Suppressor macrophage treated with lipopolysaccharide for 4 hours (primary cell): ENCODE data around the gene CLIC6.
A peak's percentile ranks its signal among the peaks of the same experiment; 100 is the strongest.
"Not testable (repeated sequence)": the region's sequence is repeated elsewhere in the genome, so short reads cannot be mapped to it uniquely, and the experiment has no call there.

Experiments
- DNase-seq: peaks from one replicate; pipeline ENCODE4 v3.0.0-alpha.2; 2020

Gene CLIC6

DNA sequence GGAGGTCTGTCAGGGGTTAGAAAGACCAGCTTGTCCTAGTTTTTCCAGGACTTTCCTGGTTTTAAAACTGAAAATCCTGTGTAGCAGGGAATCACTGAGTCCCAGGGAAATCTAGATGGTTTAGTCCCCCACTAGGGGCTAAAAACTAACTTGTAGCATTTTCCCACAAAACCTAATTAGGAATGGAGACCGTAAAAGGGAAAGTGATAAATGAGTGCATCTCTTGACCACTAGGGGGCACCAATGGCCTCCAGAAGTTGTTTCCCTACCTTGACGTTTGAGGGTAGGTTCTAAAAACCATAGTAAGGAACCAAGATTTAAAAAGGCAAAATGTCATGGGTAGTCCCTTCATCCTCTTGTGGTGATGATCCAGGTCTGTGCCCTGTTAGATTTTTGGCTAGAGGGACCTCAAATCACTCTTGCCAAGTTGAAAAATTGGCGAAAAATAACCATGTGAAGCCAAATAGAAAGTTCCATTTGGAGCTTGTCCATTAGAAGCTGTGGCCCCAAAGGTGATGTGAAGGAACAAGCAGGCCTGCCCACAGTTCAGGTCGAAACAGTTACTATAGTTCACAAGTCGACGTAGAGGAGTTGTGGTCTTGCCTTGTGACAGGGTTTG, 24.5 kb downstream of the CLIC6 start:
- peak; percentile 78 for DNase-seq

DNA sequence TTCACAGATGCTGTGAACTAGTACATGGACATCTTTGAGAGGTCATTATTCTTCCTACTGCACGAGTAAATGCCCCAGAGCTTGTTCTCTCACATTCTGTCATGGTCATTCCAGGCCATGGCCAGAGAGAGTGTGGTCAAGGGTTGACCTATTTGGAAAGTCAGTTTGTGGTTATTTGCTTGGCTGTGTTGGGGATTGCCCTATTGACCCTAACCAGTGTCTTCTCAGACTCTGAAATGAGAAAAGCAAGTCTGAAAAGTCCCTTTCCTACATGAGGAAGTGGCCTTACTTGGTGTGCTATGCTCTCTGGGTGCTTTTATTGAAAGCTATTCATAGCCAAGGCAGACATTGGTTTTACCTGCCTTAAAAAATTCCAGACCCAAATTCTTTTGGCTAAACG, 26.6 kb downstream of the CLIC6 start:
- DNase-seq: peak; percentile 77

DNA sequence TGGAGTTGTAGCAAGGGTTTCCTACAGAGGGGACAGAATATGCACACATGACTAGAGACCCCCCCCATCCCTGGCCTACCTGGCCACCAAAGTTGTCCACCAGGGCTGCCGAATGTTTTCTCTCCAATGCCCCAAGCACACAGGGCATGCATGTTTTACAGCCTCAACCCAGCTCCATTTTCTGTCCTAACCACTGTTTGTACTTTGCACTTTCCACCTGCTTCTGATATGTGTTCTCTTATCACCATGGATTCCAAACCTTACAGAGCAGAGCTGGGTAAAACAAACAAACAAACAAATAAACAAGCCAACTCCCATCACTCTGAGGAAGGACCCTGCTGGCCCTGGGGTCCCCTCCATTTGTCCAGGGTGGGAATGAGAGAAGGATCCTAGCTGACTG, 27.3 kb downstream of the CLIC6 start:
- DNase-seq: no peak

DNA sequence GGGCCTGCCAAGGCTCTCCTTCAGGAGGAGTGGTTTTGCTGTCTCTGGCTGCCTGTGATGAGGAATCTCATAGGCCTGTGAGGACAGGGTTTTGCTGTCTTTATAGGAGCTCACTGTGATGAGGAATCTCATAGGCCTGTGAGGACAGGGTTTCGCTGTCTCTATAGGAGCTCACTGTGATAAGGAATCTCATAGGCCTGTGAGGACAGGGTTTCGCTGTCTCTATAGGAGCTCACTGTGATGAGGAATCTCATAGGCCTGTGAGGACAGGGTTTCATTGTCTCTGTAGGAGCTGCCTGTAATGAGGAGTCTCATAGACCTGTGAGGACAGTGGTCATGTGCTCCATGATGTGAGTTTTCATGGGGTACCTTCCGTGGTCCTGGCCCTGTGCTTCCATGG, 29.0 kb downstream of the CLIC6 start:
- DNase-seq: no peak

DNA sequence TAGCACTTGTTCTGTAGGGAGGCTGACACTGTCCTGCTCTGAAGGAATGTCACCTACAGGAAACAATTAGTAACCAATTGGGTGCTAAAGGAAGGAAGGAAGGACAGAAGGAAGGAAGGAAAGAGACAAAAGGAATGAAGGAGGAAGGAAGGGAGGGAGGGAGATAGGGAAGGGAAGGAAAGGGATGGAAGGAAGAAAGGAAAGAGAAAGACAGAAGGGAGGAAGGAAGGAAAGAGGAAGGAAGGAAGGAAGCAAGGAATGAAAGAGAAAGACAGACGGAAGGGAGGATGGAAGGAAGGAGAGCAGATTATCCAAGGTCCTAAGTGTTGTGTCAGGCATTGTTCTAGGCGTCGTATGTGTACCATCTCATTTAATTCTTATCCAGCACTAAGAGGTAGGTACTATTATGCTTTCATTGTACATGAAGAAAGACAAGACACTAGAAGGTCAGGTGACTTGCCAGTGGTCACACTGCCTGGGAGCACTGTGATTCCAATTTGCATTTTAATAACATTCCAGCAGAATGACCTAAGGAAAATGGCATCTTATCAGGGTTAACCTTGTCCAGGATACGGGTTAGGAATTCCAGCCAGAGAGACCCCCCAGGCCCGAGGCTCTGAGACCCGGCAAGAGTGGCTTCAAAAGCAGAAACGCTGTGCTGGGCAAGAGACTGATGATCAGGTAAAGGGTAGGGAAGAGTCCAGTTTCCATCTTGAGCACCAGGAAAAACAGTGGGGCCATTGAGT, 29.6 kb downstream of the CLIC6 start:
- DNase-seq: no peak

DNA sequence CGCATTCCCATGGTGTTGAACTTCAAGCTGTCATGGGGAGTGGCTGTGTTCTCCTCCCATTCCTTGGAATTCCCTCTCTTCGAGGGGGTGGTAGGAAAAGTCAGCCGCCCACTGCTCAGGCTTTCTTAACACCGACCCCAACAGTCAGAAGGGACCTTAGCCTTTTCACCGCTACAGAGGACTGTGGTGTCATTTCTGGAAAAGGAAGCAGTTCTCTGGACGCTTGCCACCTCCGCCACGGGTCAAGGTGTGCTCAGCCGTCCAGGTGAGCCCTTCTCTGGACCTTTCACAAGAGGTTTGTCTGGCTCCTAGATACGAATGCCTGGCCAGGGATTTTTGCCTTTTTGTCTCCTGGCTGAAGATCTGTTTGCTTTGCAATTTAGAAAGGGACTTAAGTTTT, 31.8 kb downstream of the CLIC6 start:
- DNase-seq: no peak

DNA sequence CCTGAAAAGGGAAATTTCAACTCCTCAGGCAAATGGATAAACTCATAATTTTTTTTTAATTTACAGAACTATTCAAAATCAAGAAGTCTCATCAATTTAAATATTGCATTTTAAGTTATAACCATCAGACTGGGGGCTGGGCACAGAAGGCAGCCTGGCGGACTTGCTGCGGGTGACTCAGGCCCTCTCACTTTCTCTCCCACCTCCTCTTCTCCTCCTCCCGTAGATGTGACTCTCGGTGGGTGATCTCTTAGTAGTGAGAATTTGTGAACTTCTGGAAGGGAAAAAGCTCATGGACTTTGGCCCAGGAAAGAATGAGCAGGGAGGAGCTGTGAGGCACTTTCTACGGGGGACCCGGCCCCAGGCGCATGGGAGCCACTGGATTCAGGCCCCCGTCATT, 32.9 kb downstream of the CLIC6 start:
- no peak for DNase-seq

DNA sequence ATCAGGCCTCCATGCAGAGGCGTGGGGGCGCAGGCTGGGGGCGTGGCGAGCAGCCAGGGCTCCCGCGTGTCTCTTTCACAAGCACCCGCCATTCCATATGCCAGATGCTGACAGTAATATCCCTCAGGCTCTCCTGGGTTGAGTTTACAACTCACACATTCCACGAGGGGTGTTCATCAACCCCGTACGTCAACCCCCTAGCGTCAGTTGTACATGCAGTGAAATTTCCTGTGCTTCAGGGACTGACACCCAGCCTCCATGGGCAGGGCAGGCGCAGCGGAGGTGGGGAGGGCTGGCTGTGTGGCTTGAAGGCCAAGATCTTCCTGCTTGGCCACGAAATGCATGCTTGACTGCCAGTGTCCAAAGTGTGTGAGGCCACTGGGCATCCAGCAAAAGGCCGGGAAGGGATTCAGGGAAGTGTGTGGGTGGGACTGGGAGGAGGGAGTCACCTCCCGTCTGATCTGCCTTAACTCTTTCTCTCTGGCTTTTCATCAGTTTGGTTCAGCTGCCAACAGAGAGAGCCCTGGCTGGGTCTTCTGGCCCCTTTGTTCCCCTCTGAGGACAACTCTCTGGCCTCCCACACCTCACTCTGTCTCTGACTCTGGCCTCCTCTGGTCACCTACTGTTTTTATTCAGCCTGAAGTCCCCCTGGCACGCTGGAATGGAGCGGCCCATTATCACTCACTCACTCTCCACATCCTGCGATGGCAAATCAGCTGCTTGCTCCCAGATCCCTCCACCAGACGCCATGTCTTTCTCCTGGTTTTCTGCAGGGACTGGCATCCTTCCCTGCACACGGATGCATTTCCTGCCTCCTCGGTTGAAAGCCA, 33.8 kb downstream of the CLIC6 start:
- DNase-seq: no peak

DNA sequence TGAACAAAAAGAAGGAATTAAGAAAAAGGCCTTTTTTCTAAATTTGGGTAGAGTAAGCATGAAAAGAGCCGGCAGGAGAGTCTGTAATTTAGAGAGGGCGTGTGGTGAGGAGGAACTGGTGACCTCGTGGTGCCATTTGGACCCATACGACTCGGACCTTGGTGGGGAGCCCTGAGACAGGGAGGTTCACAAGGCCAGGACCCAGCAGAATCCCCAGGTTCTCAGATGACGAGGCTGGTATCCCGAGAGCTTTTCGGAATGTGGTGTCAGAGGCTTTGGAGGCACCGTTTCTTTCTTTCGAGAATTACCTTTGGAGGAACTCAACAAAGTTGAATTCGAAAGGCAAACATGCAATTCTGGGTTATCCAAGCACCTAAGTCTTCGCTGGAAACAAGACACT, 34.8 kb downstream of the CLIC6 start:
- no peak for DNase-seq

DNA sequence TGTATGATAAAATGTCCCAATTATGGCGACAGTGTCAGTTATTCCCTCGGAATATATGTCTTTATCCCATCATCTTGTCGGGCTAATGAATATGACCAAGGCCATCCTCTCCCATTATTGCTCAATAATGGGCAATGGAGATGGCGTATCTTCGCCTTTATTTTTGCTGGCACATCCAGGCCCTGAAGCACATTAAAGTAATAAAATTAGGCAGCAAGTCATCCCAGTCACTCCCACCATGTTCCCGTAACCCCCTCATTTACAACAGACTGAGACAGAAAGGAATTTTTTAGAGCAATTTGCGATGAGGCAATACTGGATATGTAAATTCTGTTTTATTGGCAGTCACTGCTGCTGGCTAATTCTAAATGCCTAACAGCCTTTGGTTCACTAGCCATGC, 35.3 kb downstream of the CLIC6 start:
- no peak for DNase-seq

DNA sequence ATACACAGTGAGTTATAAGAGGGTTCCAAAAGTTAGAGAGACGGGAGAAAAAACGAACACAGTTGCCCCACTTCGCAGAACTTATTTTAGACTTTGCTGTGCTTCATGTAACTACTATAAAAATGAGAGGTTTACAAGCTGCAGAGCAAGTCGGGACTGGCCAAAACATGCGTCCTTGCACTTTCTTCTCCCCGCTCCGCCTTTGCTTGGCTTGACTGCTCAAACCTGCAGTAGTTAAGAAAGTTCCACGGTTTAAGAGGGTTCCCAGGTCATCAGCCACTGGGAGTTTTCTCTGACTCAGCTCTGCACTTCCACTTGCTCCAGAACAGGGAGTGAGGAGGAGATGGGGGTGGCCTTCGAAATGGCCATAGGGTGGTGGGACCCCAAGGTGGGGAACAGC, 36.2 kb downstream of the CLIC6 start:
- DNase-seq: no peak

DNA sequence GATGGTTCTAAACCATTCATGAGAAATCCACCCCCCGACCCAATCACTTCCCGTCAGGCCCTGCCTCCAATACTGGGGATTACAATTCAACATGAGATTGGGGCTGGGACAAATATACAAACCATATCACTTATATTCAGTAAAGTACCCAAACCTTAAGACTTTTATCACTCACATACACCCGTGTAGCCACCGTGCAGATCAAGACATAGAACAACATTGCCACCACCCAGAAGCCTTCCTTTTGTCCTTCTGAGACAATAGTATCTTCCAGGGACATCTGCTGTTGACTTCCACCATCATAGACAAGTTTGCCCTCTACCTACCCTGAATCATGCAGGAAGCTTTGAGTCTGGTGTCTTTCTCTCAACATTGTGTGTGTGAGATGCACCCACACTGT, 37.5 kb downstream of the CLIC6 start:
- no peak for DNase-seq

DNA sequence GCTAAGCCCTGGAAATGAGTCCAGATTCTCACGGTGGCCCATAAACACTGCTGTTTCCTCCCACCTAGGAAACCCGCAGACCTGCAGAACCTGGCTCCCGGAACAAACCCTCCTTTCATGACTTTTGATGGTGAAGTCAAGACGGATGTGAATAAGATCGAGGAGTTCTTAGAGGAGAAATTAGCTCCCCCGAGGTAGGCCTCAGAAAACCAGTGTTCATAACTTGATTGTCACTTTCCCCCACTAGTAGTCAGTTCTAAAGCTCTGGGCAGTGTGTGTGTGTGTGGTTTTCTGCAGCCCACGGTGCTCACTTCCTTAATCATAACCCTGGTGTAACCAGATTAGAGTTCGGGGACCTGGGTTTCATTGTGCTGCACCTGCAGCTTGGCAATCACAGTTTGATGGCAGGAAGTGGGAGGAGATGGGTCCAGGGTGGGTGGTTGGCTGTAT, 39.1 kb downstream of the CLIC6 start:
- no peak for DNase-seq

DNA sequence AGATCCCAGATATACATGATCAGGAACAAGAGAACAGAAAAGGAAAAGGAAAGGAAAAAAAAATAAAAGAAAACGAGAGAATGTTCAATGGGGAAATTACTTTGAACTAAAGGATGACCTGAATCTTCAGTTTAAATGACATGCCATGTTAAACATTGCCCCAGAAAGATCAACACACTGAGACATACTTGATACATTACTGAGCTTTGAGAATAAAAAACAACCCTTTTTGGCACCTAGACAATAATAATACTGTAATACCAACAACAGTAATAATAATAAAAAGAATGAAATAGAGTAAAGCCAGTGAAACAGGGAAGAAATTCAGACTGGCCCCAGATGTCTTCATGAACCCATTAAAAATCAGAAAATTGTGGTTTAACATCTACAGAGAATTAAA, 44.8 kb downstream of the CLIC6 start:
- DNase-seq: no peak

DNA sequence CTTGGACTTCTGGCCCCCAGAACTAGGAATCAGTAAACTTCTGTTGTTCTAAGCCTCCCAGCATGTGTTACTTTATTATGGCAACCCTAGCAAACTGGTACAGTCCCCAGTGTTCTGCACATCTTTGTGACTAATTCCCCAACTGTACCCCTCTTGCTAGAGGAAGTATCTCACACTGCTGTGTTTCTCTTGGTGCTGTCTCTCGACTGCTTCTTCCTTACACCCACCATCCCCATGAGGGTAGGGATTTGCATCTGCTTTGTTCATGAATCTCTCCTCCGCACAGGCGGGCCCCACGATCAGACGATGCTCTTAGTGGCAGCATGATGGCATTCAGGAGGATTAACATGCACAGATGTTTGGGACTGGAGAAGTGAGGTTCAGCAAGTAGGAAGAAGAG, 46.7 kb downstream of the CLIC6 start:
- DNase-seq: no peak

DNA sequence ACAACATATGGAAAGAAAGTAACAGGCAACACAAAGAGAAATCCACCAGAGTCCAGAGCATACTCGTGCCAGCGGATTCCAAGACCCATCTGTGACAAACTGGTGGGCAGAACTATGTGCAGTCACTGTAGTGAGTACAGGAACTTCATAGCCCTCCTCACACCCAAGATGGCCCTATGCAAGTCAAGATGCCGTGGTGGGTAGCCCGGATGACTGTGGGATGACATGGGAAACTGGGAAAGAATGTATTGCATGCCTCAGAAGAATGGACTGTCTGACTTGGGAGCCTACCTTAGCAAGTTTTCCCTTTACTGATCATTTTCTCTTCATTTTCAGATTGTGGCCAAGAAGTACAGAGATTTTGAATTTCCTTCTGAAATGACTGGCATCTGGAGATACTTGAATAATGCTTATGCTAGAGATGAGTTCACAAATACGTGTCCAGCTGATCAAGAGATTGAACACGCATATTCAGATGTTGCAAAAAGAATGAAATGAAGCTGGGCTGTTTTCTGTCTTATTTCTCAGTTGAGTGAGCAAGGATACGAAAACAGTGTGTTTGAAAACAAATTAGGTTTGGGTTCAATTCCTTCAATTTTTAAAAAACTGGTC, 47.3 kb downstream of the CLIC6 start:
- no peak for DNase-seq

DNA sequence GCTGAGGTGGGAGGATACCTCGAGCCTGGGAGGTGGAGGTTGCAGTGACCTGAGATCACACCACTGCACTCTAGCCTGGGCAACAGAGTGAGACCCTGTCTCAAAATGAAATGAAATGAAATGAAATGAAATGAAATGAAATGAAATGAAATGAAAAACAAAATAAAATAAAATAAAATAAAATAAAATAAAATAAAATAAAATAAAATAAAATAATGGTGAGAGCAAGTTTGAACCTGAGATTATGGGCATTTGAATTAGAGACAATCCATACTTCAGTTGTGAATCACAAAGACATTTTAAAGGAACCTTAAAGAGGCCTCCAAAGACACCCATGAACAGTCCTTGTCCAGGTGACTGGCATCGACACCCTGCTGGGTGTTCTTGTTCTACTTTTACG, 49.7 kb downstream of the CLIC6 start:
- not testable (repeated sequence) for DNase-seq

DNA sequence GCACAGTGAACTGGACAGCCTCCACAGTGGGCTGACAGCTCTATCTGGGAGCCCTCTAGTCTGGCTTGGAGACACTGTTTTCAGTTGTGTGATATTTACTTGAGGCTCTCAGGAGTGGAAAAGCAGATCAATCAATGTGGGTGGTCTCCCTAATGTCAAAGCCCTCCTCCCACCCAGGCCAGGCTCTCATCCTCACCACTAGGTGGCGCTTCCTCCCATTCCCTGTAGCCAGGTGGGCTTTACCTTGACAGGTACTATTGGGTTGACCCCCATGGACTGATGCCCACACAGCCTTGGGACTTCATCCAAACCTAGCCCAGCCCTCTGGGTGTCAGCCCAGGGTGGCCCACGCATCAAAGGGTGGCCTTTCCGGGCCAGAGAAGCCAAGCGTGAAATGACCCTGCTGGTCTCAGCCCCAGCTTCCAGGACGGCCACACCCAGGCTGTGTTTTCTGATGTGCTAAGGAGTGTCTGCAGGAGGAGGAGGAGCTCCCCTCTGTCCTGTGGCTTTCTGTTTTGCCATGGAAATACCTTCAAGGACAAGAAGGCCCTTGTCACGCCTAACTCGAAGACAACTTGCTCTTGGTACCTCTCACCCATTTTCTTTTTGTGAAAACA, 54.0 kb downstream of the CLIC6 start:
- no peak for DNase-seq

DNA sequence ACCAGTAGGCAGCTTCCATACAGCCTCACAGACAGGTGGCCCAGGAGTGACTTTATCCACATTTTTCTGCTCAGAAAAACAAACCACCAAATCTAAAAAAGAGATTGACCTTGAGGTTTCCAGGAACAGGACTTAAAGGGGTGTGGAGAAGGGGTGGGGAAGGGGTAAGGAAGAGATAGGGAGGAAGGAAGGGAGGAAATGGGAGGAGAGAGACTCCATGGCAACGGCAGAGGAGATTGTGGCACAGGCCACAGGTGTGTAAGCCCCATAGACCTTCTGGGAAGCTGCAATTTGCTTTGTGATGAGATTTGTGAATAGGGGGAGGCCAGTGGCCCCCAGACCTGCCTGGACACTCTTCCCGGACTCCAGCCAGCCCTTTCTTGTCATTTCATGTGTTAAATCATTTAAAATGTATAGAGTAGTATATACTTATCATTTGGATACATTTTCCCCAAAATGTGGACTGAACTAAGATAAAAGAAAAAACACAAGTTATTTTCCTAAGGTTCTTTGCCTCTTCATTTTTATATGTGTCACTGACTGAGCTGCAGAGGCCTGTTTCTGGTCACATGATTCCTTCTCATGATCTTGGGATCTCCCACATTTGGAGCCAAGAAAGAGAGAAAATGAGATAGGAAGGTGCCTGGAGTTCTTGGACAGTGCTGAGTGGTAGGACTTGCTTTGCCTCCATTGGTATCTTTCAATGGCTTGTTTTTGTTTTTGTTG, 55.5 kb downstream of the CLIC6 start:
- no peak for DNase-seq

DNA sequence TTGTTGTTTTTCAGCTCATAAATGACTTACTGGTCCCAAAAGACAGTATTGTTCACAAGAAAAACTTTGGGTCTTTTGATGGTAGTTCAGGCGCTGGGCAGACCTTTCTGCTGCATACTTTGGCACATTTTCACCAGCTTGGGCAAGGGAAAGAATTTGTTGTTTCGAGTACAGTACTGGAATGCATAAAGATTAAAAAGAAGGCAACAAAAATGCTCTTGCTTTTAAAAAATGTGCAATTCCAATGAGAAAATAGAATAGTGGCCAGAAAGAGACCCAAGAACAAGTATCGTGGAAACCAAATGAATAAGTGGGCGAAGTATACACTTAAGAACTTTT, 56.0 kb downstream of the CLIC6 start:
- no peak for DNase-seq

DNA sequence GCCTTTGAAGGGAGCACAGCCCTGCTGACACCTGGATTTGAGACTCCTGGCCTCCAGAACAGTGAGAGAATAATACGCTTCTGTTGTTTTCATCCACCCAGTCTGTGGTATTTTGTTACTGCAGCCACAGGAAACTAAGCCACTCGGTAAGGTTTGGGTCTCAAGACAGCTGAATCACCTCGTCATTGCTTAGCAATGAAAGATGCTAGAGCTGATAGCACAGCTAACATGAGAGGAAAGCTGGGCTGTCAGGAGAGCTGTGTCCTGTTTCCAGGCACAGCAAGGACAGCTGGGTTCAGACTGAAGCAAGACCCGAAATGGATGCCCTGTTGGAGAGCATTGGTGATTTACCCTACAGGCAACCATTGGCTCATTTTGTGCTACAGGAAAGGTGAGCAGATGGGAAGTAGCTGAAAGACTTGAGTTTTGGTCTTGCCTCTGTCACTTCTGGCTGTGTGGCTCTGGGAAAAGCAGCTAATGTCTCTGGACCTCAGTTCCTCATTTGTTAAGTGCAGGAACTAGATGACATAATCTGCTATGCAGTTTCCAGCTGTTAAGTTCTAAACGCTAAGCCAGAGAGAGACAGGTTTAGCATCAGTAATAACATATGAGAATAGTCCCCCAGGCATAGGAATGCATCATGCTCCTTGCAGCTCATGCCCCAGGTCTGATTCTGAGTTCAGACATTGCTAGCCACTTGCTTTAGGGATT, 58.0 kb downstream of the CLIC6 start:
- no peak for DNase-seq

DNA sequence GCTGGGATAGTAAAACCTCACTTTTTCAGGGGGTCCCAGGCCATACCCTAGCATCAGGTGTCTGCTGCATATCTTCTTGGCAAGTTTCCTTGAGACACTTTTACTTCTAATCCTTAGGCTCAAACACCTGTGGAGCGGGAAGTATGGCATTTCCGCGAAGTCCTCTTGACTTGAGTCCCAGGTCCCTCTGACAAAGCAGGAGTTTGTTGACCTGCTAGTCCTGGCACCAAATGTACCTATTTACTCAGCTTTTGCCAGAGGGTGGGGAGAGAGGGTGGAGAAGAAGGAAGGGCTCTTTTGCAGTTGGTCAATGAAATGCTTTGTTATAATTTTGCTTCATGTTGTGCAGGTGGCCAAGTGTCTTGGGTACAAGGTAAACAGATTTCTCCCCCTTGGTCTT, 59.7 kb downstream of the CLIC6 start:
- no peak for DNase-seq
